Psoas muscle (tissue), 8 donors: ENCODE results near the gene REV1. TPM values are rescaled to one million over a fixed set of nuclear protein-coding genes. Genes with fewer than 3 reads are reported as not detected.

Experiments used
- ATAC-seq, 4 donors: fragments of 200-7000 bp; cut with Tn5 transposase; one replicate each; pipeline ENCODE4 v1.9.1; 2020; ENCODE audit warnings: moderate library complexity in 3 of 4, mild to moderate bottlenecking in 2 of 4
- DNase-seq, 2 donors: peaks; one replicate each; pipeline ENCODE4 v3.0.0-alpha.2; 2020
- H3K27ac ChIP-seq: fragments of 200-600 bp; one replicate; pipeline ENCODE4 v1.8.0; 2022
- H3K27me3 ChIP-seq, 3 donors: fragments of 200-600 bp in 1 of 3; one replicate each; pipeline versions ENCODE4 v1.6.1 to v1.8.0; 2013 to 2022; ENCODE audit warnings: low read length in 2 of 3, mild to moderate bottlenecking in 2 of 3, moderate library complexity in 1 of 3; ENCODE audit not compliant: insufficient read depth in 3 of 3
- H3K36me3 ChIP-seq, 2 donors: fragments of 200-600 bp in 1 of 2; one replicate each; pipeline versions ENCODE4 v1.6.1 to v1.8.0; 2013 to 2022; ENCODE audit warnings: low read depth in 1 of 2, mild to moderate bottlenecking in 1 of 2, moderate library complexity in 1 of 2; ENCODE audit not compliant: insufficient read depth in 1 of 2
- H3K4me1 ChIP-seq: fragments of 200-600 bp; one replicate; pipeline ENCODE4 v1.8.0; 2022
- H3K4me3 ChIP-seq: fragments of 200-600 bp; one replicate; pipeline ENCODE4 v1.8.0; 2022; ENCODE audit warnings: mild to moderate bottlenecking
- H3K9me3 ChIP-seq: fragments of 200-600 bp; one replicate; pipeline ENCODE4 v1.8.0; 2022
- WGBS, 3 donors: extraction: QIAGEN DNeasy Blood & Tissue Kit; methylation state at CpG; one replicate each; pipeline versions ENCODE4 v1.1.6 to v1.1.7; 2013; 5-methylcytosine and 5-hydroxymethylcytosine counted together
- intact Hi-C, 2 donors: fragments of 100-400 bp; cut with DNase I; formaldehyde crosslinking; loops; one replicate each; pipeline versions ENCODE4 v1.11.0 to v1.14.2; 2022
- polyA plus RNA-seq, 3 donors: library from polyadenylated mRNA; stranded (reverse); fragments of 200-250 nt; gene quantifications; one replicate each; pipeline ENCODE4 v1.2.3, GENCODE V29; 2013
- total RNA-seq, 4 donors: library from RNA; stranded (reverse); fragmentation: NEBNext Ultra II Directional in 2 of 4; extraction: Animal tissue kit (Norgen Biotek cat#: 25700) in 2 of 4; gene quantifications; one replicate each; pipeline versions ENCODE4 v1.2.1 to v1.2.4, GENCODE V29; 2021 to 2023
- TF ChIP-seq, protein P1 (sequence below): fragments of 200-600 bp; IDR thresholded peaks from one replicate; pipeline ENCODE4 v1.8.0; 2022; ENCODE audit warnings: antibody characterized with exemption
- donor health status: healthy with polysubstance abuse.
- donor health status: DM: no; HTN: no; CAD: no; lungs with moderate emphysema.
- donor health status: Bipolar disorder and iron deficiency.
- donor health status: healthy.
- donor health status: DM: yes; HTN: yes; CAD: no.
- donor health status: DM: no; HTN: no; CAD: no.
- donor health status: DM: no; HTN: no; CAD: no.
- donor health status: DM: yes; HTN: yes; CAD: no.

REV1 gene
- total and polyA plus RNA-seq, 7 donors, result 9.1 to 26.0 (median 19.9) TPM

GRCh38 chr2:99420031-99420430 is 69.8 kb downstream of the REV1 start:
- TF ChIP-seq, protein P1, sequence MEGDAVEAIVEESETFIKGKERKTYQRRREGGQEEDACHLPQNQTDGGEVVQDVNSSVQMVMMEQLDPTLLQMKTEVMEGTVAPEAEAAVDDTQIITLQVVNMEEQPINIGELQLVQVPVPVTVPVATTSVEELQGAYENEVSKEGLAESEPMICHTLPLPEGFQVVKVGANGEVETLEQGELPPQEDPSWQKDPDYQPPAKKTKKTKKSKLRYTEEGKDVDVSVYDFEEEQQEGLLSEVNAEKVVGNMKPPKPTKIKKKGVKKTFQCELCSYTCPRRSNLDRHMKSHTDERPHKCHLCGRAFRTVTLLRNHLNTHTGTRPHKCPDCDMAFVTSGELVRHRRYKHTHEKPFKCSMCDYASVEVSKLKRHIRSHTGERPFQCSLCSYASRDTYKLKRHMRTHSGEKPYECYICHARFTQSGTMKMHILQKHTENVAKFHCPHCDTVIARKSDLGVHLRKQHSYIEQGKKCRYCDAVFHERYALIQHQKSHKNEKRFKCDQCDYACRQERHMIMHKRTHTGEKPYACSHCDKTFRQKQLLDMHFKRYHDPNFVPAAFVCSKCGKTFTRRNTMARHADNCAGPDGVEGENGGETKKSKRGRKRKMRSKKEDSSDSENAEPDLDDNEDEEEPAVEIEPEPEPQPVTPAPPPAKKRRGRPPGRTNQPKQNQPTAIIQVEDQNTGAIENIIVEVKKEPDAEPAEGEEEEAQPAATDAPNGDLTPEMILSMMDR, result no peak
- intact Hi-C loops, result loop anchor here in 1 of 2 donors (5.0 kb wide), 1 partner anchor 62 kb away; no protein-coding TSS in a partner anchor
- no peak for ATAC-seq

GRCh38 chr2:99417396-99417795 is 72.4 kb downstream of the REV1 start:
- intact Hi-C loops, result no loop called here
- 93 to 97% (median 95%) methylated on average over 3 of the region's 3 CpGs for WGBS, 3 donors
- DNase-seq (no peak), ATAC-seq (no peak)
- no peak overlapping the region for H3K27ac ChIP-seq
- no peaks in the 10 kb centered on the region for H3K27me3 ChIP-seq
- TF ChIP-seq, protein P1, result no peak
- H3K9me3 ChIP-seq, result no peaks in the 10 kb centered on the region
- H3K4me3 ChIP-seq, result no peak overlapping the region
- peaks cover 17 to 95% of the 10 kb centered on the region in 2 donors for H3K36me3 ChIP-seq
- H3K4me1 ChIP-seq, result peaks cover 1% of the 10 kb centered on the region

More at GRCh38 chr2:99420031-99420430, 69.8 kb downstream of the REV1 start:
- Histone ChIP-seq H3K4me1 (peaks cover 12% of the 10 kb centered on the region), H3K27ac (no peak overlapping the region), H3K4me3 (no peak overlapping the region), H3K9me3 (no peaks in the 10 kb centered on the region), H3K36me3 (peaks cover 10 to 97% of the 10 kb centered on the region in 2 donors), H3K27me3 (no peaks in the 10 kb centered on the region)
- WGBS, 3 donors, result 81 to 96% (median 93%) methylated on average over 1 of the region's 1 CpG
- no peak for DNase-seq

- DNase-seq, result no peak
- Histone ChIP-seq H3K4me1 (no peaks in the 10 kb centered on the region), H3K9me3 (no peaks in the 10 kb centered on the region), H3K27me3 (no peaks in the 10 kb centered on the region), H3K27ac (no peak overlapping the region), H3K4me3 (no peak overlapping the region), H3K36me3 (peaks cover 15 to 95% of the 10 kb centered on the region in 2 donors)
- ATAC-seq, result no peak
- intact Hi-C loops, result no loop called here
- TF ChIP-seq, protein P1, result no peak
- 90 to 96% (median 95%) methylated on average over 1 of the region's 1 CpG for WGBS, 3 donors
Measured at GRCh38 chr2:99414566-99414965, 75.3 kb downstream of the REV1 start.

- ATAC-seq (no peak), DNase-seq (no peak)
- Histone ChIP-seq H3K4me1 (peaks cover 4% of the 10 kb centered on the region), H3K36me3 (peaks cover 10 to 95% of the 10 kb centered on the region in 2 donors), H3K9me3 (no peaks in the 10 kb centered on the region), H3K4me3 (no peak overlapping the region), H3K27me3 (no peaks in the 10 kb centered on the region), H3K27ac (no peak overlapping the region)
- TF ChIP-seq, protein P1, result no peak
- intact Hi-C loops, result no loop called here
- 91 to 95% (median 95%) methylated on average over 4 of the region's 4 CpGs for WGBS, 3 donors
Measured at GRCh38 chr2:99410276-99410675, 79.5 kb downstream of the REV1 start.

GRCh38 chr2:99406137-99406536 is 83.7 kb downstream of the REV1 start:
- peaks cover 10% of the 10 kb centered on the region for H3K4me1 ChIP-seq
- ATAC-seq, result no peak
- H3K27ac ChIP-seq, result no peak overlapping the region
- TF ChIP-seq, protein P1, result no peak
- WGBS, 3 donors, result 89 to 91% (median 91%) methylated on average over 6 of the region's 6 CpGs
- no peak for DNase-seq
- H3K4me3 ChIP-seq, result no peak overlapping the region
- peaks cover 12 to 98% of the 10 kb centered on the region in 2 donors for H3K36me3 ChIP-seq
- H3K27me3 ChIP-seq, result no peaks in the 10 kb centered on the region
- no peaks in the 10 kb centered on the region for H3K9me3 ChIP-seq
- intact Hi-C loops, result no loop called here
